Measurements from ENCODE around the gene NAPSA. TPM values are rescaled to one million over a fixed set of nuclear protein-coding genes. Genes with fewer than 3 reads are reported as not detected.
A peak's percentile ranks its signal among the peaks of the same experiment; 100 is the strongest.
"Not testable (repeated sequence)": the region's sequence is repeated elsewhere in the genome, so short reads cannot be mapped to it uniquely, and the experiment has no call there.

NAPSA gene
- total RNA-seq, 4 donors from 2014 or later = 0.46 to 3.4 (median 1.5) TPM

GRCh38 chr19:50358483-50359327, 6.7 kb downstream of the NAPSA start:
- no peak overlapping the region for H3K4me3 ChIP-seq (replicated peaks in 1 of 3)
- peaks cover 4 to 37% of the 10 kb centered on the region in 2 donors for H3K4me1 ChIP-seq
- peak; percentile 58 to 60 for DNase-seq
- intact Hi-C loops (cut with DNase I) = loop anchor here (10.0 kb wide), 1 partner anchor 426 kb away; no protein-coding TSS in a partner anchor
- H3K9me3 ChIP-seq = no peaks in the 10 kb centered on the region
- WGBS, 2 donors = 43 to 64% methylated on average over 19 to 54 of the region's 54 CpGs
- H3K27me3 ChIP-seq = no peaks in the 10 kb centered on the region
- H3K27ac ChIP-seq = peak overlapping the region in 1 of 3 donors; percentile 81
- TF ChIP-seq POLR2A (IDR thresholded peaks at IDR 0.05) (peak in 1 of 2 donors; percentile 53), CTCF (IDR thresholded peaks at IDR 0.05) (no peak)
- H3K36me3 ChIP-seq = no peaks in the 10 kb centered on the region

GRCh38 chr19:50357178-50358100, 8.0 kb downstream of the NAPSA start:
- Histone ChIP-seq H3K27ac (peak overlapping the region; percentile 65 to 83 (median 81)), H3K4me3 (replicated peaks in 1 of 3) (peak overlapping the region in 2 of 3 donors; percentile 25 to 31), H3K9me3 (no peaks in the 10 kb centered on the region), H3K27me3 (no peaks in the 10 kb centered on the region), H3K4me1 (peaks cover 4 to 26% of the 10 kb centered on the region in 2 donors), H3K36me3 (no peaks in the 10 kb centered on the region)
- WGBS, 2 donors = 10% methylated on average over 41 to 43 of the region's 54 CpGs
- peak; percentile 80 to 82 for DNase-seq
- intact Hi-C loops (cut with DNase I) = loop anchor here (10.0 kb wide), 1 partner anchor 427 kb away; no protein-coding TSS in a partner anchor
- TF ChIP-seq CTCF (IDR thresholded peaks at IDR 0.05) (peak; percentile 77 to 91 (median 86)), POLR2A (IDR thresholded peaks at IDR 0.05) (peak in 1 of 2 donors; percentile 47)

GRCh38 chr19:50356691-50357177, 8.7 kb downstream of the NAPSA start:
- Histone ChIP-seq H3K36me3 (no peaks in the 10 kb centered on the region), H3K27me3 (no peaks in the 10 kb centered on the region), H3K27ac (no peak overlapping the region), H3K4me1 (peaks cover 4 to 30% of the 10 kb centered on the region in 2 donors), H3K4me3 (replicated peaks in 1 of 3) (no peak overlapping the region), H3K9me3 (no peaks in the 10 kb centered on the region)
- no peak for DNase-seq
- TF ChIP-seq CTCF (IDR thresholded peaks at IDR 0.05) = no peak
- no peak for TF ChIP-seq POLR2A (IDR thresholded peaks at IDR 0.05)
- WGBS, 2 donors = 27 to 33% methylated on average over 13 of the region's 13 CpGs
- intact Hi-C loops (cut with DNase I) = loop anchor here (10.0 kb wide), 1 partner anchor 428 kb away; no protein-coding TSS in a partner anchor

- H3K4me1 ChIP-seq = peaks cover 27 to 56% of the 10 kb centered on the region in 2 donors
These were observed 12.0 kb downstream of the NAPSA start for GRCh38 chr19:50353487-50353880.

GRCh38 chr19:50352242-50352641, 13.2 kb downstream of the NAPSA start:
- H3K4me3 ChIP-seq (replicated peaks in 1 of 3) = no peak overlapping the region
- intact Hi-C loops (cut with DNase I) = loop anchor here (10.0 kb wide), 1 partner anchor 433 kb away; no protein-coding TSS in a partner anchor
- no peak overlapping the region for H3K27ac ChIP-seq
- TF ChIP-seq CTCF (IDR thresholded peaks at IDR 0.05) (no peak), POLR2A (IDR thresholded peaks at IDR 0.05) (no peak)
- DNase-seq = no peak
- no peaks in the 10 kb centered on the region for H3K36me3 ChIP-seq
- H3K9me3 ChIP-seq = no peaks in the 10 kb centered on the region
- no peaks in the 10 kb centered on the region for H3K27me3 ChIP-seq
- peaks cover 36 to 57% of the 10 kb centered on the region in 2 donors for H3K4me1 ChIP-seq
- WGBS, 2 donors = 86 to 89% methylated on average over 4 of the region's 4 CpGs

More at GRCh38 chr19:50353487-50353880, 12.0 kb downstream of the NAPSA start:
- H3K27ac ChIP-seq; H3K4me3 ChIP-seq (replicated peaks in 1 of 3); H3K36me3 ChIP-seq; H3K27me3 ChIP-seq; DNase-seq; H3K9me3 ChIP-seq: not testable (repeated sequence)
- intact Hi-C loops (cut with DNase I) = loop anchor here (10.0 kb wide), 1 partner anchor 431 kb away; no protein-coding TSS in a partner anchor
- WGBS, 2 donors = 94 to 97% methylated on average over 7 of the region's 7 CpGs
